ENCODE measurements around the gene RBM20. TPM values are rescaled to one million over a fixed set of nuclear protein-coding genes. Genes with fewer than 3 reads are reported as not detected.

RBM20 gene
- total and polyA plus RNA-seq, 2 experiments from 2014 or later: 0.05 to 0.17 TPM

- H3K4me3 ChIP-seq: no peak overlapping the region
- H3F3A ChIP-seq (replicated peaks; ENCODE audit: low read depth): no peaks in the 10 kb centered on the region
- H3K4me2 ChIP-seq: no peak overlapping the region
- H3K27me3 ChIP-seq (ENCODE audit: insufficient read depth): no peaks in the 10 kb centered on the region
- no peak overlapping the region for H3K27ac ChIP-seq (ENCODE audit: low read depth)
- Mint-ChIP-seq H3K27ac (no peak overlapping the region), H3K9me3 (no peaks in the 10 kb centered on the region), H3K27me3 (ENCODE audit: insufficient read depth, low read depth, poor library complexity) (peaks cover 4% of the 10 kb centered on the region), H3K36me3 (ENCODE audit: low read depth) (no peaks in the 10 kb centered on the region), H3K4me1 (peaks cover 9% of the 10 kb centered on the region; the same call in 2 of the 3 replicates), H3K4me3 (no peak overlapping the region)
- H2AFZ ChIP-seq: no peak overlapping the region
- no peaks in the 10 kb centered on the region for H3K79me2 ChIP-seq (replicated peaks; ENCODE audit: insufficient read depth)
- ATAC-seq (no peak), DNase-seq (ENCODE audit: low spot score) (no peak)
- no peaks in the 10 kb centered on the region for H3K9me2 ChIP-seq (ENCODE audit: insufficient read depth)
- H3K36me3 ChIP-seq (ENCODE audit: insufficient read depth): no peaks in the 10 kb centered on the region
- TF ChIP-seq EZH2phosphoT487 (IDR thresholded peaks at IDR 0.05; ENCODE audit: unreplicated experiment): no peak
- TF ChIP-seq ETS1 (IDR thresholded peaks at IDR 0.05): no peak
- TF ChIP-seq ZNF462 (CRISPR knock-in tag; IDR thresholded peaks at IDR 0.05): no peak
- no peak for TF ChIP-seq STAT1 (IDR thresholded peaks at IDR 0.05; ENCODE audit: unreplicated experiment)
- no peak for TF ChIP-seq CTCF (conservative IDR thresholded peaks at IDR 0.05; ENCODE audit: low read depth in 2 of 2)
- no peak for TF ChIP-seq CREB1 (CRISPR knock-in tag; IDR thresholded peaks at IDR 0.05; ENCODE audit: low read depth)
- TF ChIP-seq POLR2AphosphoS5 (IDR thresholded peaks at IDR 0.05; ENCODE audit: low read depth): no peak
- no peak for TF ChIP-seq ZNF331 (CRISPR knock-in tag; IDR thresholded peaks at IDR 0.05; ENCODE audit: low read depth)
- no peak for TF ChIP-seq JUNB (IDR thresholded peaks at IDR 0.05; ENCODE audit: unreplicated experiment)
- TF ChIP-seq EZH2 (IDR thresholded peaks at IDR 0.05; ENCODE audit: low read depth, unreplicated experiment): no peak
- no peak for TF ChIP-seq NANOG (IDR thresholded peaks at IDR 0.05; ENCODE audit: borderline replicate concordance)
- no peak for TF ChIP-seq REST (IDR thresholded peaks at IDR 0.05; ENCODE audit: unreplicated experiment)
- no peak for TF ChIP-seq ZNF114 (CRISPR knock-in tag; IDR thresholded peaks at IDR 0.05)
- peaks cover 10% of the 10 kb centered on the region; the same call in 1 of the 2 replicates for H3K4me1 ChIP-seq (ENCODE audit: insufficient read depth)
- H4K20me1 ChIP-seq (replicated peaks; ENCODE audit: insufficient read depth): no peaks in the 10 kb centered on the region
These were observed 80.8 kb downstream of the RBM20 start for GRCh38 chr10:110724937-110725336.

Data from GM23338 (cell line).